K562 (cell line): ENCODE data around the gene ADTRP. TPM values are rescaled to one million over a fixed set of nuclear protein-coding genes. Genes with fewer than 3 reads are reported as not detected.

Source experiments
- polyA plus RNA-seq, 8 experiments: library from polyadenylated mRNA; depleted of rRNA in 4 of 8; stranded (reverse) in 5 of 8; unstranded in 3 of 8; fragments of >200 nt; fragmentation: Nextera tagmentation in 2 of 8; fragmentation: Illumina TruSeq in 1 of 8; extraction: Ambion mirVana in 2 of 8; extraction: Trizol in 1 of 8; gene quantifications; 2 replicates each; pipeline versions ENCODE4 v1.2.1 to v1.2.3, GENCODE V29; 2011 to 2014; ENCODE audit warnings: inconsistent platforms in 1 of 8, missing spikeins in 1 of 8
- total RNA-seq, 7 experiments: library from RNA; depleted of rRNA in 6 of 7; stranded (reverse); fragments of >200 nt in 6 of 7; fragmentation: Illumina TruSeq in 2 of 7; extraction: Trizol in 2 of 7; gene quantifications; 2 replicates each; pipeline versions ENCODE4 v1.2.1 to v1.2.3, GENCODE V29; 2011 to 2021; ENCODE audit warnings: low replicate concordance in 1 of 7
- TF ChIP-seq, protein P1 (sequence below): fragments of 200-600 bp; sonication (generic); IDR thresholded peaks from one replicate; pipeline ENCODE4 v1.6.1; 2012; ENCODE audit warnings: mild to moderate bottlenecking, low read depth, low read length, inconsistent platforms
- TF ChIP-seq, protein P2 (sequence below), 2 experiments: fragments of 450-650 bp; IDR thresholded peaks; 2 replicates each; pipeline ENCODE4 v1.6.1; 2018; ENCODE audit warnings: mild to moderate bottlenecking in 2 of 2, low read depth in 1 of 2; ENCODE audit not compliant: partially characterized antibody in 2 of 2

Gene ADTRP
- total and polyA plus RNA-seq, 9 of the 15 experiments (the other 6 are each of a cell fraction or from before 2014, with no cell fraction given), result 7.4 to 24.0 (median 13.6) TPM

DNA sequence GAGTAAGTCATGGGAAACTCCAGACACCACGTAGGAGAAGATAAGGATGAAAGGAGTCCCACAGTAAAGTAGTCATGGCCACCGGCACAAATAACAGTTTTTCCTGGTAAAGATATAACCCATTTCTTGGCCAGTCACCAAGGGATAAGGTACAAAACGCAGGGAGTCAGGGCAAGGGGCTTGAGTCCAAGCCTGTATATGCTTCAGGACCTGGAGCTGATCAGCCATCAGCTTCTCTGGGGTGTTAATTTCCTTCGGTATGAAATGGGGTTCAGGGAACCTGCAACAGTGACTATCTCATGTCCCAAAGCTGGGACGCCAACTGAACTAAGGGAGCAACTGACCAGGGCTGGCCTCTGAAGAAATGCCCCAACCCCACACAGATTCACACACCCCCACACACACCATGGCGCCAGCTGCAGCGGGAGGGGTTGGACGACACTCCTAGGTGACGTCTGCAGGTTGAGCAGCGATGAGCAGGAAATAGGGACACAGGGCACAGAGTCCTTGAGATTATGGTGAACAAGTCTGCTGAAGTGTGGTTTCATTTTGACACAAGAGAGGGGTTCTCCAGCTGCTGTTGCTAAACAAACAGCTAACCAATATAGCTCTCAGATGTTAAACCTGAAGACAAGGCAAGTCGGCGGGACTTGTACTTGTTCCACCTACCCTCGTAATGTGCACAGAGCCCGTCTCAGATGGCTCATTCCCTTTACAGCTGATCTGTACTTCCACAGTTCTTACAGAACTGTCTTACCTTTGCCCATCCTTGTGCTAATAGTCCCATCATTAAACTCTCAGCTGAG is 7.4 kb upstream of the ADTRP start (continued):
- TF ChIP-seq, protein P1, sequence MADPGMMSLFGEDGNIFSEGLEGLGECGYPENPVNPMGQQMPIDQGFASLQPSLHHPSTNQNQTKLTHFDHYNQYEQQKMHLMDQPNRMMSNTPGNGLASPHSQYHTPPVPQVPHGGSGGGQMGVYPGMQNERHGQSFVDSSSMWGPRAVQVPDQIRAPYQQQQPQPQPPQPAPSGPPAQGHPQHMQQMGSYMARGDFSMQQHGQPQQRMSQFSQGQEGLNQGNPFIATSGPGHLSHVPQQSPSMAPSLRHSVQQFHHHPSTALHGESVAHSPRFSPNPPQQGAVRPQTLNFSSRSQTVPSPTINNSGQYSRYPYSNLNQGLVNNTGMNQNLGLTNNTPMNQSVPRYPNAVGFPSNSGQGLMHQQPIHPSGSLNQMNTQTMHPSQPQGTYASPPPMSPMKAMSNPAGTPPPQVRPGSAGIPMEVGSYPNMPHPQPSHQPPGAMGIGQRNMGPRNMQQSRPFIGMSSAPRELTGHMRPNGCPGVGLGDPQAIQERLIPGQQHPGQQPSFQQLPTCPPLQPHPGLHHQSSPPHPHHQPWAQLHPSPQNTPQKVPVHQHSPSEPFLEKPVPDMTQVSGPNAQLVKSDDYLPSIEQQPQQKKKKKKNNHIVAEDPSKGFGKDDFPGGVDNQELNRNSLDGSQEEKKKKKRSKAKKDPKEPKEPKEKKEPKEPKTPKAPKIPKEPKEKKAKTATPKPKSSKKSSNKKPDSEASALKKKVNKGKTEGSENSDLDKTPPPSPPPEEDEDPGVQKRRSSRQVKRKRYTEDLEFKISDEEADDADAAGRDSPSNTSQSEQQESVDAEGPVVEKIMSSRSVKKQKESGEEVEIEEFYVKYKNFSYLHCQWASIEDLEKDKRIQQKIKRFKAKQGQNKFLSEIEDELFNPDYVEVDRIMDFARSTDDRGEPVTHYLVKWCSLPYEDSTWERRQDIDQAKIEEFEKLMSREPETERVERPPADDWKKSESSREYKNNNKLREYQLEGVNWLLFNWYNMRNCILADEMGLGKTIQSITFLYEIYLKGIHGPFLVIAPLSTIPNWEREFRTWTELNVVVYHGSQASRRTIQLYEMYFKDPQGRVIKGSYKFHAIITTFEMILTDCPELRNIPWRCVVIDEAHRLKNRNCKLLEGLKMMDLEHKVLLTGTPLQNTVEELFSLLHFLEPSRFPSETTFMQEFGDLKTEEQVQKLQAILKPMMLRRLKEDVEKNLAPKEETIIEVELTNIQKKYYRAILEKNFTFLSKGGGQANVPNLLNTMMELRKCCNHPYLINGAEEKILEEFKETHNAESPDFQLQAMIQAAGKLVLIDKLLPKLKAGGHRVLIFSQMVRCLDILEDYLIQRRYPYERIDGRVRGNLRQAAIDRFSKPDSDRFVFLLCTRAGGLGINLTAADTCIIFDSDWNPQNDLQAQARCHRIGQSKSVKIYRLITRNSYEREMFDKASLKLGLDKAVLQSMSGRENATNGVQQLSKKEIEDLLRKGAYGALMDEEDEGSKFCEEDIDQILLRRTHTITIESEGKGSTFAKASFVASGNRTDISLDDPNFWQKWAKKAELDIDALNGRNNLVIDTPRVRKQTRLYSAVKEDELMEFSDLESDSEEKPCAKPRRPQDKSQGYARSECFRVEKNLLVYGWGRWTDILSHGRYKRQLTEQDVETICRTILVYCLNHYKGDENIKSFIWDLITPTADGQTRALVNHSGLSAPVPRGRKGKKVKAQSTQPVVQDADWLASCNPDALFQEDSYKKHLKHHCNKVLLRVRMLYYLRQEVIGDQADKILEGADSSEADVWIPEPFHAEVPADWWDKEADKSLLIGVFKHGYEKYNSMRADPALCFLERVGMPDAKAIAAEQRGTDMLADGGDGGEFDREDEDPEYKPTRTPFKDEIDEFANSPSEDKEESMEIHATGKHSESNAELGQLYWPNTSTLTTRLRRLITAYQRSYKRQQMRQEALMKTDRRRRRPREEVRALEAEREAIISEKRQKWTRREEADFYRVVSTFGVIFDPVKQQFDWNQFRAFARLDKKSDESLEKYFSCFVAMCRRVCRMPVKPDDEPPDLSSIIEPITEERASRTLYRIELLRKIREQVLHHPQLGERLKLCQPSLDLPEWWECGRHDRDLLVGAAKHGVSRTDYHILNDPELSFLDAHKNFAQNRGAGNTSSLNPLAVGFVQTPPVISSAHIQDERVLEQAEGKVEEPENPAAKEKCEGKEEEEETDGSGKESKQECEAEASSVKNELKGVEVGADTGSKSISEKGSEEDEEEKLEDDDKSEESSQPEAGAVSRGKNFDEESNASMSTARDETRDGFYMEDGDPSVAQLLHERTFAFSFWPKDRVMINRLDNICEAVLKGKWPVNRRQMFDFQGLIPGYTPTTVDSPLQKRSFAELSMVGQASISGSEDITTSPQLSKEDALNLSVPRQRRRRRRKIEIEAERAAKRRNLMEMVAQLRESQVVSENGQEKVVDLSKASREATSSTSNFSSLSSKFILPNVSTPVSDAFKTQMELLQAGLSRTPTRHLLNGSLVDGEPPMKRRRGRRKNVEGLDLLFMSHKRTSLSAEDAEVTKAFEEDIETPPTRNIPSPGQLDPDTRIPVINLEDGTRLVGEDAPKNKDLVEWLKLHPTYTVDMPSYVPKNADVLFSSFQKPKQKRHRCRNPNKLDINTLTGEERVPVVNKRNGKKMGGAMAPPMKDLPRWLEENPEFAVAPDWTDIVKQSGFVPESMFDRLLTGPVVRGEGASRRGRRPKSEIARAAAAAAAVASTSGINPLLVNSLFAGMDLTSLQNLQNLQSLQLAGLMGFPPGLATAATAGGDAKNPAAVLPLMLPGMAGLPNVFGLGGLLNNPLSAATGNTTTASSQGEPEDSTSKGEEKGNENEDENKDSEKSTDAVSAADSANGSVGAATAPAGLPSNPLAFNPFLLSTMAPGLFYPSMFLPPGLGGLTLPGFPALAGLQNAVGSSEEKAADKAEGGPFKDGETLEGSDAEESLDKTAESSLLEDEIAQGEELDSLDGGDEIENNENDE, result no peak
- TF ChIP-seq, protein P2, sequence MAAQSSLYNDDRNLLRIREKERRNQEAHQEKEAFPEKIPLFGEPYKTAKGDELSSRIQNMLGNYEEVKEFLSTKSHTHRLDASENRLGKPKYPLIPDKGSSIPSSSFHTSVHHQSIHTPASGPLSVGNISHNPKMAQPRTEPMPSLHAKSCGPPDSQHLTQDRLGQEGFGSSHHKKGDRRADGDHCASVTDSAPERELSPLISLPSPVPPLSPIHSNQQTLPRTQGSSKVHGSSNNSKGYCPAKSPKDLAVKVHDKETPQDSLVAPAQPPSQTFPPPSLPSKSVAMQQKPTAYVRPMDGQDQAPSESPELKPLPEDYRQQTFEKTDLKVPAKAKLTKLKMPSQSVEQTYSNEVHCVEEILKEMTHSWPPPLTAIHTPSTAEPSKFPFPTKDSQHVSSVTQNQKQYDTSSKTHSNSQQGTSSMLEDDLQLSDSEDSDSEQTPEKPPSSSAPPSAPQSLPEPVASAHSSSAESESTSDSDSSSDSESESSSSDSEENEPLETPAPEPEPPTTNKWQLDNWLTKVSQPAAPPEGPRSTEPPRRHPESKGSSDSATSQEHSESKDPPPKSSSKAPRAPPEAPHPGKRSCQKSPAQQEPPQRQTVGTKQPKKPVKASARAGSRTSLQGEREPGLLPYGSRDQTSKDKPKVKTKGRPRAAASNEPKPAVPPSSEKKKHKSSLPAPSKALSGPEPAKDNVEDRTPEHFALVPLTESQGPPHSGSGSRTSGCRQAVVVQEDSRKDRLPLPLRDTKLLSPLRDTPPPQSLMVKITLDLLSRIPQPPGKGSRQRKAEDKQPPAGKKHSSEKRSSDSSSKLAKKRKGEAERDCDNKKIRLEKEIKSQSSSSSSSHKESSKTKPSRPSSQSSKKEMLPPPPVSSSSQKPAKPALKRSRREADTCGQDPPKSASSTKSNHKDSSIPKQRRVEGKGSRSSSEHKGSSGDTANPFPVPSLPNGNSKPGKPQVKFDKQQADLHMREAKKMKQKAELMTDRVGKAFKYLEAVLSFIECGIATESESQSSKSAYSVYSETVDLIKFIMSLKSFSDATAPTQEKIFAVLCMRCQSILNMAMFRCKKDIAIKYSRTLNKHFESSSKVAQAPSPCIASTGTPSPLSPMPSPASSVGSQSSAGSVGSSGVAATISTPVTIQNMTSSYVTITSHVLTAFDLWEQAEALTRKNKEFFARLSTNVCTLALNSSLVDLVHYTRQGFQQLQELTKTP (IDR thresholded peaks at IDR 0.05; ENCODE audit: low read depth in 1 of 2, partially characterized antibody in 2 of 2), result no peak
